Measurements from ENCODE around the gene EIF3K. TPM values are rescaled to one million over a fixed set of nuclear protein-coding genes. Genes with fewer than 3 reads are reported as not detected.

Gene EIF3K
- total RNA-seq, 1 experiment from 2014 or later = 2,011 TPM

GRCh38 chr19:38658462-38659306, 39.7 kb downstream of the EIF3K start:
- POLR2A ChIA-PET = interaction anchor here (0.6 to 2.3 kb wide), 15 partner anchors 9 to 1667 kb away, joined by 3 to 16 read pairs (median 6); partner anchors contain the start of genes ACTN4, MED29 and PAF1
- peak overlapping the region; percentile 96 for H3K27ac ChIP-seq (ENCODE audit: low read length)
- peaks cover 100% of the 10 kb centered on the region for H3K4me1 ChIP-seq (ENCODE audit: control insufficient read depth, insufficient read depth, low read length)
- intact Hi-C loops (cut with micrococcal nuclease; ENCODE audit: unreplicated experiment) = loop anchor here (5.0 to 10.0 kb wide), 2 partner anchors 34 to 276 kb away; partner anchors contain the start of genes MRPS12 and SARS2
- DNase-seq (ENCODE audit: low read depth, low spot score) = peak; percentile 100
- ATAC-seq = peak; percentile 59
- BruUV-seq (replicated peaks) = TSS peak; percentile 5
- H3K36me3 ChIP-seq (ENCODE audit: control insufficient read depth, insufficient read depth, low read length) = peaks cover 27% of the 10 kb centered on the region; the same call in 1 of the 2 replicates
- peak overlapping the region; percentile 2 to 31; a peak in 3 of 4 replicates for H3K4me3 ChIP-seq (ENCODE audit: low read depth in 2 of 2, low read length in 2 of 2)
- in situ Hi-C loops (cut with HindIII; ENCODE audit: low pct_unique_long_range_greater_than_20kb, low sequenced_read_pairs) = loop anchor here (25.0 kb wide), 2 partner anchors 1129 to 1679 kb away; partner anchors contain the start of genes C19orf47, LEUTX and PLD3
- no peaks in the 10 kb centered on the region for H3K27me3 ChIP-seq (ENCODE audit: control insufficient read depth, insufficient read depth, low read length)
- H3K9me3 ChIP-seq (ENCODE audit: control insufficient read depth, insufficient read depth, low read depth, low read length) = no peaks in the 10 kb centered on the region
- CTCF ChIA-PET = interaction anchor here (0.6 to 1.7 kb wide), 9 partner anchors 10 to 1647 kb away, joined by 3 to 8 read pairs (median 4); no protein-coding TSS in a partner anchor
- peak; percentile 89; the same call in 1 of the 2 replicates for TF ChIP-seq TCF7L2 (IDR thresholded peaks at IDR 0.05; ENCODE audit: low read depth, low read length)
- TF ChIP-seq, protein P1, sequence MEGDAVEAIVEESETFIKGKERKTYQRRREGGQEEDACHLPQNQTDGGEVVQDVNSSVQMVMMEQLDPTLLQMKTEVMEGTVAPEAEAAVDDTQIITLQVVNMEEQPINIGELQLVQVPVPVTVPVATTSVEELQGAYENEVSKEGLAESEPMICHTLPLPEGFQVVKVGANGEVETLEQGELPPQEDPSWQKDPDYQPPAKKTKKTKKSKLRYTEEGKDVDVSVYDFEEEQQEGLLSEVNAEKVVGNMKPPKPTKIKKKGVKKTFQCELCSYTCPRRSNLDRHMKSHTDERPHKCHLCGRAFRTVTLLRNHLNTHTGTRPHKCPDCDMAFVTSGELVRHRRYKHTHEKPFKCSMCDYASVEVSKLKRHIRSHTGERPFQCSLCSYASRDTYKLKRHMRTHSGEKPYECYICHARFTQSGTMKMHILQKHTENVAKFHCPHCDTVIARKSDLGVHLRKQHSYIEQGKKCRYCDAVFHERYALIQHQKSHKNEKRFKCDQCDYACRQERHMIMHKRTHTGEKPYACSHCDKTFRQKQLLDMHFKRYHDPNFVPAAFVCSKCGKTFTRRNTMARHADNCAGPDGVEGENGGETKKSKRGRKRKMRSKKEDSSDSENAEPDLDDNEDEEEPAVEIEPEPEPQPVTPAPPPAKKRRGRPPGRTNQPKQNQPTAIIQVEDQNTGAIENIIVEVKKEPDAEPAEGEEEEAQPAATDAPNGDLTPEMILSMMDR (IDR thresholded peaks at IDR 0.05) = no peak

GRCh38 chr19:38660724-38661123, 41.7 kb downstream of the EIF3K start:
- H3K36me3 ChIP-seq (ENCODE audit: control insufficient read depth, insufficient read depth, low read length) = peaks cover 24% of the 10 kb centered on the region; the same call in 1 of the 2 replicates
- in situ Hi-C loops (cut with HindIII; ENCODE audit: low pct_unique_long_range_greater_than_20kb, low sequenced_read_pairs) = loop anchor here (25.0 kb wide), 2 partner anchors 1127 to 1677 kb away; partner anchors contain the start of genes C19orf47, LEUTX and PLD3
- BruUV-seq (replicated peaks) = no TSS peak
- DNase-seq (ENCODE audit: low read depth, low spot score) = no peak
- H3K27ac ChIP-seq (ENCODE audit: low read length) = peak overlapping the region; percentile 96
- H3K4me3 ChIP-seq (ENCODE audit: low read depth in 2 of 2, low read length in 2 of 2) = no peak overlapping the region
- no peaks in the 10 kb centered on the region for H3K9me3 ChIP-seq (ENCODE audit: control insufficient read depth, insufficient read depth, low read depth, low read length)
- peaks cover 100% of the 10 kb centered on the region for H3K4me1 ChIP-seq (ENCODE audit: control insufficient read depth, insufficient read depth, low read length)
- no peak for TF ChIP-seq SIN3A (IDR thresholded peaks at IDR 0.05; ENCODE audit: borderline replicate concordance, insufficient read depth, low read depth, low read length)
- no peak for TF ChIP-seq POLR2AphosphoS5 (IDR thresholded peaks at IDR 0.05; ENCODE audit: low read depth, low read length)
- TF ChIP-seq, protein P1 (IDR thresholded peaks at IDR 0.05) = no peak
- TF ChIP-seq, protein P2, sequence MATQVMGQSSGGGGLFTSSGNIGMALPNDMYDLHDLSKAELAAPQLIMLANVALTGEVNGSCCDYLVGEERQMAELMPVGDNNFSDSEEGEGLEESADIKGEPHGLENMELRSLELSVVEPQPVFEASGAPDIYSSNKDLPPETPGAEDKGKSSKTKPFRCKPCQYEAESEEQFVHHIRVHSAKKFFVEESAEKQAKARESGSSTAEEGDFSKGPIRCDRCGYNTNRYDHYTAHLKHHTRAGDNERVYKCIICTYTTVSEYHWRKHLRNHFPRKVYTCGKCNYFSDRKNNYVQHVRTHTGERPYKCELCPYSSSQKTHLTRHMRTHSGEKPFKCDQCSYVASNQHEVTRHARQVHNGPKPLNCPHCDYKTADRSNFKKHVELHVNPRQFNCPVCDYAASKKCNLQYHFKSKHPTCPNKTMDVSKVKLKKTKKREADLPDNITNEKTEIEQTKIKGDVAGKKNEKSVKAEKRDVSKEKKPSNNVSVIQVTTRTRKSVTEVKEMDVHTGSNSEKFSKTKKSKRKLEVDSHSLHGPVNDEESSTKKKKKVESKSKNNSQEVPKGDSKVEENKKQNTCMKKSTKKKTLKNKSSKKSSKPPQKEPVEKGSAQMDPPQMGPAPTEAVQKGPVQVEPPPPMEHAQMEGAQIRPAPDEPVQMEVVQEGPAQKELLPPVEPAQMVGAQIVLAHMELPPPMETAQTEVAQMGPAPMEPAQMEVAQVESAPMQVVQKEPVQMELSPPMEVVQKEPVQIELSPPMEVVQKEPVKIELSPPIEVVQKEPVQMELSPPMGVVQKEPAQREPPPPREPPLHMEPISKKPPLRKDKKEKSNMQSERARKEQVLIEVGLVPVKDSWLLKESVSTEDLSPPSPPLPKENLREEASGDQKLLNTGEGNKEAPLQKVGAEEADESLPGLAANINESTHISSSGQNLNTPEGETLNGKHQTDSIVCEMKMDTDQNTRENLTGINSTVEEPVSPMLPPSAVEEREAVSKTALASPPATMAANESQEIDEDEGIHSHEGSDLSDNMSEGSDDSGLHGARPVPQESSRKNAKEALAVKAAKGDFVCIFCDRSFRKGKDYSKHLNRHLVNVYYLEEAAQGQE (IDR thresholded peaks at IDR 0.05; ENCODE audit: insufficient read depth in 1 of 2, low read depth in 2 of 2, low read length in 1 of 2) = no peak
- no peak for TF ChIP-seq TCF7L2 (IDR thresholded peaks at IDR 0.05; ENCODE audit: low read depth, low read length)
- ChIA-PET POLR2A (interaction anchor here (1.0 to 2.3 kb wide), 2 partner anchors 9 to 12 kb away, joined by 3 to 16 read pairs; no protein-coding TSS in a partner anchor), CTCF (interaction anchor here (0.6 to 1.2 kb wide), 4 partner anchors 10 to 114 kb away, joined by 4 to 8 read pairs (median 4); no protein-coding TSS in a partner anchor)
- intact Hi-C loops (cut with micrococcal nuclease; ENCODE audit: unreplicated experiment) = no loop called here
- H3K27me3 ChIP-seq (ENCODE audit: control insufficient read depth, insufficient read depth, low read length) = no peaks in the 10 kb centered on the region
- no peak for ATAC-seq
